Fibroblast of mammary gland (primary cell): ENCODE results near the gene EEFSEC.

Source experiments
- DNase-seq: peaks from one replicate; pipeline ENCODE4 v3.0.0-alpha.2; 2010; ENCODE audit warnings: low read depth
- H3K4me3 ChIP-seq: 2 replicates; pipeline ENCODE4 v1.5.1; 2011; ENCODE audit warnings: low read depth, mild to moderate bottlenecking, low read length, moderate library complexity; ENCODE audit not compliant: control insufficient read depth
- TF ChIP-seq, protein P1 (sequence below): conservative IDR thresholded peaks from 2 replicates; pipeline ENCODE4 v1.5.1; 2011; ENCODE audit warnings: low read depth, low read length, inconsistent platforms; ENCODE audit not compliant: control insufficient read depth, insufficient read depth

Gene EEFSEC

DNA sequence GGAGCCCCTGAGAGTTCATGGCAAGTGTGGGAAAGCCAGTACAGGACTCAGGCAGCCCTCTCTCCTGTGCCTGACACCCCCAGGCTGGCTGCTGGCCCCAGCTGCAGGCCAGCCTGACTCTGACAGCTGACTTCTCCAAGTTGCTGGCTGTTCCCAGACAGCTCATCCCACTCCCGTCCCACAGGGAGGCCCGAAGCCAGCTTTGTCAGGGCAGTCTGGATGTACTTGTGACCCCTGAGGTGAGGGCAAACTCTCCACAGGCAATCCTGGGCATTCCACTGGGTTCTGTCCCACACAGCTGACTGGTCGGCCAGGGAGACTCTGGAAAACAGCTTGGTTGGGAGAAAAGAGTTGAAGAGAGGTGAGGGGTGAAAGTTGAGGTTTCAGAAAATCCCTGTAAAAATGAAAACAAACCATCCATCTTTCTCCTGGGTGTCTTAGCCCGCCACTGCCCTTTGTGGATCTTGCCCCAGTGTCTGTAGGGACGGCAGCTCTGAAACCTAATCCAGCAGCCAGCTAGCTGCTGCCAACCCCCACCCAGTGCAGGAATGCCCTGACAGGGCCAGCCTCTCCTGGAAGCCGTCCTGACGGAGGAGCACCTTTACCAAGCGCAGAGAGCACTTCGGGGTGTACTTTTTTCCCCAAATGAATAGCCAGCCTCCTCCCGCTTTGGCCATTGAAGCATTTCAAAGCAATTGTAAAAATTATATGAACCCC, 225.5 kb downstream of the EEFSEC start:
- no peak overlapping the region for H3K4me3 ChIP-seq
- TF ChIP-seq, protein P1, sequence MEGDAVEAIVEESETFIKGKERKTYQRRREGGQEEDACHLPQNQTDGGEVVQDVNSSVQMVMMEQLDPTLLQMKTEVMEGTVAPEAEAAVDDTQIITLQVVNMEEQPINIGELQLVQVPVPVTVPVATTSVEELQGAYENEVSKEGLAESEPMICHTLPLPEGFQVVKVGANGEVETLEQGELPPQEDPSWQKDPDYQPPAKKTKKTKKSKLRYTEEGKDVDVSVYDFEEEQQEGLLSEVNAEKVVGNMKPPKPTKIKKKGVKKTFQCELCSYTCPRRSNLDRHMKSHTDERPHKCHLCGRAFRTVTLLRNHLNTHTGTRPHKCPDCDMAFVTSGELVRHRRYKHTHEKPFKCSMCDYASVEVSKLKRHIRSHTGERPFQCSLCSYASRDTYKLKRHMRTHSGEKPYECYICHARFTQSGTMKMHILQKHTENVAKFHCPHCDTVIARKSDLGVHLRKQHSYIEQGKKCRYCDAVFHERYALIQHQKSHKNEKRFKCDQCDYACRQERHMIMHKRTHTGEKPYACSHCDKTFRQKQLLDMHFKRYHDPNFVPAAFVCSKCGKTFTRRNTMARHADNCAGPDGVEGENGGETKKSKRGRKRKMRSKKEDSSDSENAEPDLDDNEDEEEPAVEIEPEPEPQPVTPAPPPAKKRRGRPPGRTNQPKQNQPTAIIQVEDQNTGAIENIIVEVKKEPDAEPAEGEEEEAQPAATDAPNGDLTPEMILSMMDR: no peak
- DNase-seq: peak; percentile 58

- no peak for DNase-seq
- TF ChIP-seq, protein P1: no peak
- H3K4me3 ChIP-seq: no peak overlapping the region
Measured at GRCh38 chr3:128379367-128380160, 226.3 kb downstream of the EEFSEC start.

GRCh38 chr3:128380295-128380694, 227.0 kb downstream of the EEFSEC start:
- TF ChIP-seq, protein P1: no peak
- no peak for DNase-seq
- no peak overlapping the region for H3K4me3 ChIP-seq

GRCh38 chr3:128380719-128381118, 227.4 kb downstream of the EEFSEC start:
- TF ChIP-seq, protein P1: no peak
- no peak overlapping the region for H3K4me3 ChIP-seq
- DNase-seq: no peak

DNA sequence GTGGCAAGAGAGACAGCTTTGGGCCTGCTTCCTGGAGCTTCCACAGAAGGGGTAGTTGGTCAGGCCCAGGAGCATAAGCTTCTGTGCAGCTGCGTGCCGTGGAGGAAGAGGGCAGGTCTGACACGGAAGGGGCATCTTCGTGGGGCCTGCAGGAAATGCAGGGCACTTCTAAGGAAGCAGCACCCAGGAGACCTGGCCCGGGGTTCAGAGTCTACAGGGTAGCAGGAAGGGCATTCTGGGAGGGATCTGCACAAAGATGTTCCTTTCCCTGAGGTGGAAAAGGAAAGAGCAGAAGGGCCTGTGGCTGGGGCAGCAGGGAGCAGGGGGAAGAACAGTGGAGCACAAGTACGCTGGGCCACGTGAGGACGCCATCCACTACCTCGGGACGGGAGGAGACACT, 228.3 kb downstream of the EEFSEC start:
- no peak for DNase-seq
- TF ChIP-seq, protein P1: no peak
- no peak overlapping the region for H3K4me3 ChIP-seq

- TF ChIP-seq, protein P1: no peak
- no peak overlapping the region for H3K4me3 ChIP-seq
- DNase-seq: no peak
Measured at GRCh38 chr3:128382221-128382807, 229.0 kb downstream of the EEFSEC start.
